HG02943 (cell line): ENCODE measurements around the gene HIPK3.
A peak's percentile ranks its signal among the peaks of the same experiment; 100 is the strongest.
"Not testable (repeated sequence)": the region's sequence is repeated elsewhere in the genome, so short reads cannot be mapped to it uniquely, and the experiment has no call there.

Experiments used
- ATAC-seq: cut with Tn5 transposase; IDR thresholded peaks from one replicate; pipeline ENCODE4 v1.9.1; 2021; ENCODE audit warnings: mild to moderate bottlenecking, low read depth, moderate library complexity; ENCODE audit not compliant: unreplicated experiment

The HIPK3 gene

DNA sequence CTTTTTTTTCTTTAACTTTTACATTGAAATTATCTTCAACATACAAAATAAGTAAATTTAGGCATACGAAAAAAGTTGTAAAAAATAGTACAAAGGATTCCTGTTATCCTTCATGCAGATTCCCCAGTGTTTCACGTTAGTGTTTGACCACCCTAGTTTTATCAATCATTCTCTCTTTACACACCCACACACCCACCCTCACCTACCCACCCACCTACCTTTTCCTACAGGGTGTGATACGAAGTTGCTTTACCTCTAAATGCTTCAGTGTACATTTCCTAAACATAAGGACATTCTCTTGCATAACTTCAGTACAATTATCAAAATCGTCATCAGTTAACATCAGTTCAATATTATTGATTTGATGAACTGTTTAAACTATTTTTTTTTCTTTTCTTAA lies 37.0 kb downstream of the HIPK3 start:
- no peak for ATAC-seq

- ATAC-seq, result no peak
Measured at GRCh38 chr11:33294797-33295196, 37.6 kb downstream of the HIPK3 start.

DNA sequence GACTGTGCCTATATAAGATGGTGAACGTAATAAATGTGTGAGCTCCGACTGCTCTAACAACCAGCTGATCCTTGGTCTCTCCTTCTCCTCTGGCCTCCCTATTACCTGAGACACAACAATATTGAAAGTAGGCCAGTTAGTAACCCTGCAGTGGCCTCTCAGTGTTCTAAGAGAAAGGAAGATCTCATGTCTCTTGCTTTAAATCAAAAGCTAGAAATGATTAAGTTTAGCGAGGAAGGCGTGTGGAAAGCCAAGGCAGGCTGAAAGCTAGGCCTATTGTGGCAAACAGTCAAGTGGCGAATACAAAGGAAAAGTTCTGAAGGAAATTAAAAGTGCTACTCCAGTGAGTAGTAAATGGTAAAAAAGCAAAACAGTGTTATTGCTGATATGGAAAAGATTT lies 39.5 kb downstream of the HIPK3 start:
- ATAC-seq, result no peak

DNA sequence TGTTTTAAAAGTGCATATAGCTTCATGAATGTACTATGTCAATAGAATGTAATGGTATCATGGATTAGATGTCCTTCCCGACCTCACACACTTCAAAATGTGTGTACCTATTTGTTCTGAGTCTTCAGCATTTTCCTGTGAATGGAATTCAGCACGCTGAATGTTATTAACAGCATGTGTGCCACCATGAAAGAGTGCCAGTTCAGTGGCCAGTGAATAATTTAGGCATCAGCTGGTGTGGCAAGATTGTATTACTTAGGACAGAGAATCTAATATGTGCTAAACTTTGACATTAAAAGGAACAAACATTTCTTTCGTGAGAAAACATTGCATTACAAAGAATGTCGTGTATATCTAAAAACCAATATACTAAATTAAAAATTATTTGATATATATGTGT lies 46.4 kb downstream of the HIPK3 start:
- ATAC-seq, result no peak

- not testable (repeated sequence) for ATAC-seq
Measured at GRCh38 chr11:33306821-33307220, 49.6 kb downstream of the HIPK3 start.

DNA sequence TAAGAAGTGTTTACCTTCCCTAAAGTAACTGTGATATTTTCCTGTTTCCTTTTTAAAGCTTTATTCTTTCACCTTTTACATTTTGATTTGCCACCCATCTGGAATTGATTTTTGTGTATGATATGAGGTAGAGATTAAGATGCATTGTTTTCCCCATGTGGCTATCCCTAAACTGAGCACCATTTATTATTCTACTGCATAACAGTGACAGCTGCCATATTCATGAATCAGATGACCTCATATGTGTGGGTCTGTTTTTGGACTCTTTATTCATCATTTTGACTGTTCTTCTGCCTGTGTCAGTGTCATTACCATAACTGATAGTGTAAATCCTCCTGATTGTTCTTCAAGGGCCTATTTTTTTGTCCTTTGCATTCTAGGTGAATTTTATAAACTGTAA lies 50.8 kb downstream of the HIPK3 start:
- no peak for ATAC-seq

DNA sequence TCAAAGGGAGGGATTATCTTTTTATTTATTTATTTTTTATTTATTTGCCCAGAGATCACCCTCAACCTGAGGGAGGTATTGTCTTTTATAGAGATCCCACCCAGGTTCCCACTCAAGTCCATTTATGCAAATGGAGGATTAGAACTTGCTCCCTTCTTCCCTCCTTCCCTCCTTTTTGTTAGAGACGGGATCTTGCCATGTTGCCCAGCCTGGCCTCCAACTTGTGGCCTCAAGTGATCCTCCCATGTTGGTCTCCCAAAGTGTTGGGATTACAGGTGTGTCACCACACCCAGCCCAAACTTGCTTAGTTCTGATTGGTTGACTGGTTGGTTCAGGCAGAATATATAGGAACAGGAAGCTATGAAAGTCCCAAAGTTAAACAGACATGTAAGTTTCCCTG lies 51.9 kb downstream of the HIPK3 start:
- no peak for ATAC-seq

GRCh38 chr11:33310720-33311500 lies 53.7 kb downstream of the HIPK3 start:
- no peak for ATAC-seq

DNA sequence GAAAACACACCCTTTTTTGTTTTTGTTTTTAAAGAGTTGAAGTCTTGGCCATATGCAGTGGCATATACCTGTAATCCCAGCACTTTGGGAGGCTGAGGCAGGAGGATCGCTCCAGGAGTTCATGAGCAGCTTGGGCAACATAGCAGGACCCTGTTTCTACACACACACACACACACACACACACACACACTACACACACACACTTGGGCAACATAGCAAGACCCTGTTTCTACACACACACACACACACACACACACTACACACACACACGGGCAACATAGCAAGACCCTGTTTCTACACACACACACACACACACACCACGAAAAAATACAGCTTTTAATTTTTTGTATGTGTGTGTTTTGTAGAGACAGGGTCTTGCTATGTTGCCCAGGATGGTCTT lies 54.5 kb downstream of the HIPK3 start:
- ATAC-seq, result no peak

- no peak for ATAC-seq
Measured at GRCh38 chr11:33315822-33316221, 58.6 kb downstream of the HIPK3 start.

DNA sequence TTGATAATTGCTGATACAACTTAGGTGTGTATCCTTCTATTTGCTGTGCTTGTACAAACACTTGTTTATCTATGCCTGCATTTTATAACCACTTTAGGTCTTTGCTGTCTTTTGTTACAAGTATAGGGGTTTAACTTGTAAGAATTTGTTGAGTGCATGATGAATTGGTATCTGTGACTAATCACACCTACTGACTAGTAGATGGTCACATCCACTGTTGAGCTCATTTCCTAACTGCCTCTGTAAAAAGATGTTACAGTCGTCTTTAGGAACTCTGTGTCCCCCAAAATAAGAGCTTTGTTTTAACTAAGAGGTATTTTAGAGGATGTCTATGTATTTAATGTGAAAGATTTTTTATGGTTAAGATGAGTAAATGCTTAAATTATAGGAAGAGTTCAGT lies 60.5 kb downstream of the HIPK3 start:
- no peak for ATAC-seq

DNA sequence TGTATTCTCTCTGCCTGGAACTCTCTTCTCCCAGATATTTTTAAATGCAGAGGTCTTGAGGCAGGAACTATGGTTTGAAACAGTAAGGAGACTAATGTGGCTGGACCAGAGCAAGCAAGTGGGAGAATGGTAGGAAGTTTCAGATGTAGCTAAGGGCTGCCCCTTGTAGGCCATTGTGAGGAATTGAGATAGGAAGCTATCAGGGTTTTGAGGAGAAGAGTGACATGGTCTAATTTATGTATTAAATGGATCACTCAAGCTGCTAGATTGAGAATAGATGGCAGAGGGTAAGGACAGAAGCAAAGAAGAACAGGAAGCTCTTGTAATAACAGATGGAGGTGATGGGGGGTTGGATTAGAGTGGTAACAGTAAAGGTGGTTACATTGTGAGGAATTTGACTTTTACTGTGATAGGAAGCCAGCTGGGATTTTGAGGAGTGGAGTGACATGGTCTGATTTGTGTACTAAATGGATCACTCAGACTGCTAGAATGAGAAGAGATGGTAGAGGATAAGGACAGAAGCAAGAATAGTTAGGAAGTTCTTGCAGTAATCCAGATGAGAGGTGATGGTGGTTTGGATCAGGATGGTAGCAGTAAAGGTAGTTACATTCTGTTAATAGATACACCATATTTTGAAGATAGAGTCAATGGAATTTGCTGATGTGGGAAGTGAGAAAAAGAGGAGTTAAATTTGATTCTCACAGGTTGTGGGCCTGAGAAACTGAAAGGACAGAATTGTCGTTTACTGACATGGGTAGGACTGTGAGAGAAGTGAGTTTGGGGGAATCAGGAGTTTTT lies 63.0 kb downstream of the HIPK3 start:
- ATAC-seq, result no peak

DNA sequence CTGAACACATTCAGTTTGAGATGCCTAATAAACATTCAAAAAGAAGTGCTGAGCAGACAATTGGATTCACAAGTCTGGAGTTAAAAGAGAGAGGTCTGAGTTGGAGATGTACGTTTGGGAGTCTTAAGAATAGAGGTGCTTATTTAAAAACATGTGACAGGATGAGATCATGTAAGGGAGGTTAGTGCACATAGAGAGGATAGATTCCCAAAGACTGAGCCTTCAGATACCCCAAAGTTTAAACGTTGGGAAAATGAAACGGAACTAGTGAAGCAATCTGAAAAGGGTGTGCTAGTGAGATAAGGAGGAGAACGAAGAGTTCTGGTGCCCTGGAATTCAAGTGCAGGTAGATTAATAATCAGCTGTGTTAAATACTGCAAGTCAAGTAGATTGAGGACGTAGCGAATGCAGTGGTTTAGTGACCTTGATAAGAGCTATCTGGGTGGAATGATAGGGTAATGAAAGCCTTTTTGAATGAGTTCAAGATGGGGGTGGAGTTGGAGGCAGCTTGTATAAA lies 63.7 kb downstream of the HIPK3 start:
- ATAC-seq, result no peak

DNA sequence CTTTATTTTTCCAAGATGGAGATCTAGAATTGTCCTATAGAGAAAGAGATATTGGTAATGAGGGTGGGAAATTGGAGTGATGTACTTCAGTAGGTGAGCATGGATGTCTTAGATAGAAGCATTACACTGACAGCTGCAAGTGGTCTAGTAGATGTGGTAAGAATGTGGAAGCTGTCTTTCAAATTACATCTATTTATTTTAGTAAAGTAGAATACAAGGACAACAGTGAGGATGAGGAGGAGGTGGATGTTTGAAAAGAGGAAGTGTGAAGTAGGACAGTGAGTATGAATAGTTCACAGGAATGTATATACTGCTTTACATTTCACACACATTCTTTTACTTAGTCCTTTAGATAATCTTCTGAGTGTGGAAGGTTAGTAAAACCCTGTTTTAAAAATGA lies 64.2 kb downstream of the HIPK3 start:
- ATAC-seq, result no peak

GRCh38 chr11:33323421-33323820 lies 66.2 kb downstream of the HIPK3 start:
- ATAC-seq, result no peak

DNA sequence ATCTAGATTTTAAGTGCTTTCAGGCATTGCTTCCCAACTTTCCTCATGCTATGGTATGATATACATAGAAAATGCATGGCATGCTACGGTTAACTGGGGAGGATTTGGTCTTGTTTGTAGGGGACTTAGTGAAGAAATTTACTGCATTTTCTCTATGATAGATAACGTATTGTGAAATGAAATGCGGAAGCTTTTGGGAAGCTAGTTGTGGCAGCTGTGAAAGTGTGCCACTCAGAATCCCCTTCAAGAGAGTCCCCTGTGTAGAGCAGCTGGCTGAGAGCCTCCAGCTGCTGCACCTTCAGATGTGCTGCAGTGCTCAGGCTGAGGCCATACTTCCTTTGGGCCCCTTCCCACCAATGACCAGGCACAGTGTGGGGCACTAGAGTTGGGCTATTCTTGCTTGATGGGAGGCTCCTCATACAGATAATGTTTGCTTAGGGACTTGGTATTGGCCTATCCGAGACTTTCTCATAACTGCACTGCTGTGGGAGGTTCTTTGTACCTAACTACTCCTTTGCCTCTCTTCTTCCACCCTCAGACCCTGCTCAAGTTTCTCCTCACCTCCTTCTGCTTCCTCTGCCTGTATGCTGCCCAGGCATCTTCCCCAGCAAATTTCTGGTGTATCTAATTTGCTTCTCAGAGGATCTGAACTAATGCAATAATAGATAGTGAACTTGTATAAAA lies 67.3 kb downstream of the HIPK3 start:
- ATAC-seq, result no peak

DNA sequence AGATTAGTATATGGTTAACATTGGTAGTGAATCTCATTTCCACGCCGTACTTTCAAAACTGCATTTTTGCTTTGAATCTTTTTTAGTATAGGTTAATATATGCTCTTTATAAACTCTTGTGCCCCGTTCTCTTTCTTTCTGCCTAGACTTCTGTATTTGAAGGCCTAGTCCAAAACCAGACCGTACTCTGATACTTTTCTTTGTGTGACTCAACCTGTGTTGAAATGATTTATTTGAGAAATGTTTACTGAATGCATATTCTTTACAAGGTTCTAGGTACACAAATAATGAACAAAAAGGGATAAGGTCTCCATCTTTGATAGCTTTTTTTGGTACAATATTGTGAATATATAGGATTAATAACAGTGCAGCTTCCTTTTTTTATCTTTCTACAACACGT lies 68.3 kb downstream of the HIPK3 start:
- ATAC-seq, result no peak

- ATAC-seq, result peak; percentile 59
Measured at GRCh38 chr11:33329705-33330329, 72.6 kb downstream of the HIPK3 start.

GRCh38 chr11:33333816-33334215 lies 76.6 kb downstream of the HIPK3 start:
- ATAC-seq, result no peak

DNA sequence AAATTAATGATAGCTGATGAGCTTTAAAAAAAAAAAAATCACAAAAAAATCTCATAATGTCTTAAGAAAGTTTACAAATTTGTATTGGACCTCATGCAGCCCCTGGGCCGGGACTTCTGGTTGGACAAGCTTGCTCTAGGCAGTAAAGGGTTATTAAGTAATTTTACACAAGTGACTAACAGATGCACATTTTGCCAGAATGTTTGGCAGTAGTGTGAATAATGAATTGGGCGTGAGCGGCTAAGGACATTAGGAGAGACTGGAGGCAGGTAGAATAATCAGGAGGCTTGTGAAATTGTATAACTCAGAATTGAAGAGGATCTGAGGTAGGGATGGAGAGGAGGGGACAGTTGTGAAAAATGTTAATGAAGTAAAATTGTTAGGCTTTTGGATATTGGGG lies 77.4 kb downstream of the HIPK3 start:
- ATAC-seq, result no peak

DNA sequence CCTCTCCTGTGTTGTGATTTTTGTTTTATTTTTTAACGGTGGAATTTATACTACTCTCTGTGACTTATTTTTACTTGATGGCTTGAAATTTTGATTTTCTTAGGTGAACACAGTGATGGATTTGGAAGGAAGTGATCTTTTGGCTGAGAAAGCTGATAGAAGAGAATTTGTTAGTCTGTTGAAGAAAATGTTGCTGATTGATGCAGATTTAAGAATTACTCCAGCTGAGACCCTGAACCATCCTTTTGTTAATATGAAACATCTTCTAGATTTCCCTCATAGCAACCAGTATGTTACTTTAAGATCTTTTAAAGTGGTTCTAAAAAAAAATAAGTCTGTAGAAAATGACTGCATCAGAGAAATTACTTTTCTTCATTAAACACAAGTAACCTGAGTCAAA lies 82.1 kb downstream of the HIPK3 start:
- no peak for ATAC-seq
